NCI-H2081 (cell line): Measurements from ENCODE around the gene GYS1.

ENCODE experiments used
- DNase-seq, 2 experiments: peaks; one replicate each; lab custom pipeline; 2025; lab: John Stamatoyannopoulos, UW

GYS1 gene

DNA sequence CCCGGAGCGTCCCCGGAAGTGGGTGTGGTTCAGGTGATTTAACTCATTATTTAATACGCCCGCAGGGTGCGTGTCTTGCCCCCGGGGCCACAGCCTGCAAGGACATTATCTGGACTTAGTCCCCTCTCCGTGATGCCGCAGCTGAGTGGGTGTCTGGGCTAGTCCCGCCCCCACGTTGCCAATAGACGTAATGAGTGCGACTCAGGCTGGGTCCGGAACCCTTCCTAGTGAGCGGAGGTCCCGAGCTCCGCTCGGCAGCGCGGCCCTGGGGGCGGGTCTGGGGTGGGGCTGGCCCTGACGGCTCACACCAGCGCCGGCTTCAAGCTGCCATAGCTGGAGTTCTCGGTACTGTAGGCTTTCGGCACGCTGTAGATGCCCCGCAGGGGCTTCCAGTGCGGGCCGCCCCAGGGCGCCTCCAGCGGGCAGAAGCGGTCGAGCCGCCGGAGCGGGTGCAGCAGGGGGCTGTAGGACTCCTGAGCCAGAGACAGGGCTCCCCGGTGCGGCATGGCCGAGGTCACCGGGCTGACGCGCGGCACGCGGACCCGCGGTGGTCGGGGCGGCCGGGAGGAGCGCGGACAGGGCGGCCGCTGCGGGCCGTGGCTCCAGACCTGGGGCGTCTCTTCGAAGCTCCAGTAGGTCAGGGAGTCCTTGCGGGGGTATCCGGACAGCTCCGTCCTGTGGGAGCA lies 24.7 kb upstream of the GYS1 start:
- DNase-seq: peak; percentile 43 to 45

DNA sequence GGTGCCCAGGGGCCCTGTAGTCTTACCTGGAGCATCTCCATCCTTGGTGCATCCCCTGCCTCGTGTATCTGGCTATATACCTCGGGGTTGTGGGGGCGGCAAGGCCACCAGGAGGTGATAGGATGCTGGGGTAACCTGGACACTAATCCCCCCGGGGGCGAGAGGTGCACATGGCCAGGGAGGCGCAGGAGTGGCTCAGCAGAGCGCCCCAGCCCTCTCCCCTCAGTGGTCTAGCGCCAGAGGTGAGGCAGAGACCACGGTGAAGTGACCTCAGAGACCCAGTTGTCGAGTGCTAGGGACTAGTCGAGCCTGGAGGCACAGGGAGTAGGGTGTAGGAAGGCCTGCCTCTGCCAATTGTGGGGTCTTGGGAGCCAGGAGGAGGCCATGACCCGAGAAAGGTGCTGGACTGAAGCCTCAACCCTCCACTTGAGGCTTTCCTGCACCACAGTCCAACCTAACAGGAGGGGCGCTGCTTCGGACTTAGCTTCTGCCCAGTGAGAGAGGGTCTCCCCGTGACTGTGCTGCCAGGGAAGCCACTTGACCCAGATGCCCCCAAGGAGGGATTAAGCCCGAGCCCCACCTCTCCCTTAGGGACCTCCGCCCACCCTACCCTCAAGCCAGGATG lies 24.0 kb upstream of the GYS1 start, which contains the start of gene LHB:
Gene LHB, minus strand, starts transcription at position 51 of the 625 bp plus-strand sequence. Its CDS starts 10 bp downstream, at position 41.
- no peak for DNase-seq

DNA sequence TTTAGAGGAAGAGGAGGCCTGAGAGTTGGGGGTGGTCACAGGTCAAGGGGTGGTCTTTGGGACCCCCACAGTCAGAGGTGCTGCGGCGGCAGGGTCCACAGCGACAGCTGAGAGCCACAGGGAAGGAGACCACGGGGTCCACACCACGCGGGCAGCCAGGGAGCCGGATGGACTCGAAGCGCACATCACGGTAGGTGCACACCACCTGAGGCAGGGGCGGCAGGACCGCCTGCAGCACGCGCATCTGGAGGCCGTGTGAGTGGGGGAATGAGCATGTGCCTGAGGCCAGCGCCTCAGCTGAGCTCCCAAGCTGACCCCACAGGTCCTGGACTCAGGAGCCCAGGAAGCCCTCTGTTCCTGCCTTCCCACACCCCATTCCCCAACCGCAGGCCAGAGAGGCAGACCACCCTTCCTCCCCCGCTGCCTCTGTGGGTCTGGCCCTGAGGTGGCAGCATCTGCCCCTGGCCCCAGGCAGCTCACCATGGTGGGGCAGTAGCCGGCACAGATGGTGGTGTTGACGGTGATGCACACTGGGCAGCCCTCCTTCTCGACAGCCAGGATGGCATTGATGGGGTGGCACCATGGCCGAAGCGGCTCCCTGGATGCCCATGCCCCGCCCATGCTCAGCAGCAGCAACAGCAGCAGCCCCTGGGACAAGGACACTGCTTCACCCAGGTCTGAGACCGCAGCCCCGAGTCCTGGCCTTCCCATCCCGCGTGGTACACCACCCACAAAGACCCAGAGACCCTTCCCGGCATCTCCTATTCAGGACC lies 23.1 kb upstream of the GYS1 start:
- no peak for DNase-seq

DNA sequence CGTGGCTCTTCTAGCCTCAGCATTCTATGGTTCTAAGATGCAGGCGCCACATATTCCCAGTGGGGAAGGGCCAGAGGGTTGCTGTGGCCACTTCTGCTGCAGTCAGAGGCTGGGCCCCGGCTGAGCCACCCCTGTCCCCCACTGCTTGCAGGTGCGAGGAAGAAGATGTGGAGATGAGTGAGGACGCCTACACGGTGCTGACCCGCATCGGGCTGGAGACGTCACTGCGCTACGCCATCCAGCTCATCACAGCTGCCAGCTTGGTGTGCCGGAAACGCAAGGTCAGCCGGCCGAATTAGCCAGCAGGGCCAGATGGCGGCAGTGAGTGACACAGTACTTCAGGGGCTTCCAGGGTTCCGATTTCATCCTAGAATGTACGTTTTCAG lies 21.8 kb upstream of the GYS1 start:
- DNase-seq: no peak

DNA sequence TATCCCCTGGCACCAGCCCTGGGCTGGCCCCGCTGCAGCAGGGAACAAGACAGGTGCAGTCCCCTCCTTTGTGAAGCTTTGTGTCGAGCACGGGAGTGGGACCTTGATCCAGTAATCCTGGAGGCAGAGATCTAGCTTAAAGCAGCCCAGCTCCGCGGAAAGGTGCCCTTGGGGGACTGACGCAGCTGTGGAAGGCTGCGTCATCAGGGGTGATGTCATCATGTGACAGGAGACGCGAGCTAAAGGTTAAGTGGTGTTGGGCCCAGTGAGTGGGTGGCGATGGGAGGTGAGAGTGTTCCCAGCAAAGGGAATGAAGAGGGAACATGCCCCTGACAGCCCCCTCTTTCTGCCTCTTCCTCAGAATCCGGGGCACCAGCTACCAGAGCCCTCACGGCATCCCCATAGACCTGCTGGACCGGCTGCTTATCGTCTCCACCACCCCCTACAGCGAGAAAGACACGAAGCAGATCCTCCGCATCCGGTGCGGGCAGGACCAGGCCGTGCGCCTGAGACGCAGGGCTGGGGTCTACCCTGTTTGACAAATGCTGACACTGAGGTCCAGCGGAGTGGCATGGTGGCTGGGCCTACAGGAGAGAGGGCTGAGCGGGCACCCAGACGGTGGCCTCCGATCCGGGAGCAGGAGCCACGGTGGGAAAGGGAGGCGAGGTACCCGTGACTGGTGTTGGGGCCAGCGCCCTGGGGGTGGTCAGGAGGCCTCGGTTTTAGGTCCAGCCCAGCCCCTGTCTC lies 21.2 kb upstream of the GYS1 start:
- DNase-seq: no peak

DNA sequence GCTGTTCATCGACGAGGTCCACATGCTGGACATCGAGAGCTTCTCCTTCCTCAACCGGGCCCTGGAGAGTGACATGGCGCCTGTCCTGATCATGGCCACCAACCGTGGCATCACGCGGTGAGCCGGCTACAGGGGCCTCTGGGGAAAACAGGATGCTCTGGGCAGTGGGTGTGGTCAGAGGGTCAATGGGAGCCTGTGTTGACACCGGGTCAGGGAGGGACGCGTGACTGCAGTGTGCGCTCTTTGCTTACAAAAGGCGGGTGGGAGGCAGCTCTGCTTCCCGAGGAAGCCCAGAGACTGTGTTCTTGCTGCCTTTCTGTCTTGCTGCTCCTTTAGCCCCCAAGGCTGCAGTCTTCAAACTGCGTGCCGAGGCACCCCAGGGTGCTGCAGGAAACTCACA lies 18.1 kb upstream of the GYS1 start:
- no peak for DNase-seq

DNA sequence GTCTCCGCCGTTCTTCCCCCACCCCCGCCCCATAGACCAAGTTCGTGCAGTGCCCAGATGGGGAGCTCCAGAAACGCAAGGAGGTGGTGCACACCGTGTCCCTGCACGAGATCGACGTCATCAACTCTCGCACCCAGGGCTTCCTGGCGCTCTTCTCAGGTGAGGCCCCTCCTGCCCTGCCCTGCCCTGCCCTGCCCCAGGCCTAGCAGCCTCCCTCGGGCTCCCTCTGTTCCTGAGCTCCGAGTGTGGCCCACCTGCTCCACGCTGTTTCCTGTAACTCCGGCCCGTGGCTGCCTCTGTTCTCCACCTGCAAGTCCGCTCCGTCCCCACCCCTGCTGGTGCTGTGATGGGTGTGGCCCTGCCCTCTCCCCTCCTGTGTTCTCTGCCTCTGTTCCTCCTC lies 17.3 kb upstream of the GYS1 start:
- no peak for DNase-seq

DNA sequence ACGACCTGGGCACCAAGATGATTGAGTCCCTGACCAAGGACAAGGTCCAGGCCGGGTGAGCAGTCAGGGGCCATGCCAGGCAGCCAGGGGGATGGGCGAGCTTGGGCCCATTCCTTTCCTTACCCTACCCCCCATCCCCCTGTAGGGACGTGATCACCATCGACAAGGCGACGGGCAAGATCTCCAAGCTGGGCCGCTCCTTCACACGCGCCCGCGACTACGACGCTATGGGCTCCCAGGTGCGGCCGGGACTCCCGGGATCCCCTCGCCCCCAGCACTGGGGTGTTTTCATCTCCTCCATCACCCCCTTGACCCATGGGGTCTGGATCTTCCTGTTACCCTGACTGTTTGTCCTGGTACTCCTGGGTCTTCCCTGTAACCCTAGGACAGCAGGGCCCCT lies 16.7 kb upstream of the GYS1 start:
- no peak for DNase-seq

DNA sequence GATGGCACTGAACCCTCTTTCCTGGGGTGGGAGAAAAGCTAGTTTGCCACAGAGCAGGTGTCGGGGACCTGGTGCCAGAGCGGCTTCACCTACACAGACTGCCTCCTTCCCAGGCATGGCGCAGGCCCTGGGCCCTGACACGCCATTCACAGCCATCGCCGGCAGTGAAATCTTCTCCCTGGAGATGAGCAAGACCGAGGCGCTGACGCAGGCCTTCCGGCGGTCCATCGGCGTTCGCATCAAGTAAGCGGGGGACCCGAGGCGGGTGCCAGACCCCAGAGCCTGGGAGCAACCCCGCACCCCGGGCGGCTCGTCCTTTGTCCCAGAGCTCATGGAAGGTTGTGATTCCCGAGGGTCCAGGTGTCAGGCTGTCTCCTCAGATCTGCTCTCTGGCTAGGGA lies 13.8 kb upstream of the GYS1 start:
- DNase-seq: no peak

DNA sequence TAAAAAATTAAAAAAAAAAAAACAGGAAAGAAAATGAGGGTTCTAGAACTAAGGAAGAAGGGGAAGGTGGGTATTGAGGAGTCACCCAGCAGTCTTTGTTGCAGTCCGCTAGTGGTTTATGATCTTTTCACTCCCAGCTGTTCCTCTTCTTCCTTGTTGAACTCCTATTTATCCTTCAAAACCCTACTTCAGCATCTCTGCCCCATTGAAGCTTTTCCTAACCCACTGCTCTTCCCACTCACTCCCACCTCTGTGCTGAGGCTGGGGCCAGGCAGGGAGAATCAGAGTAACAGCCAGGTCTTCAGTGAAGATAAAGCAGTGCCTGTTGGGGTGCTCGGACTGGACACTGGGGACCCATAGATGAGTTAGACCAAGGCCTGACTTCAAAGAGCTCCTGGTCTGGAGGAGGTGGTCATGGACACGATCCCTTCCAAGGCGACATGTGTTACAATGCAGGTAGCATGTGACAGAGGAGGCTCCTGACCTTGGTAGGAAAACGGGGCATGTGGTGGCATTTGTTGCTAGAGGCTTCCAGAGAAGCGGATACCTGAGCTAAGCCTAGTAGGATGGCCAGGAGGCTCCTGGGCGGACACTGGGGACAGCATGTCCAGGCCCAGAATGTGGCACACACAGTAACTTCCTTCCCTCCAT lies 12.0 kb upstream of the GYS1 start:
- DNase-seq: no peak

DNA sequence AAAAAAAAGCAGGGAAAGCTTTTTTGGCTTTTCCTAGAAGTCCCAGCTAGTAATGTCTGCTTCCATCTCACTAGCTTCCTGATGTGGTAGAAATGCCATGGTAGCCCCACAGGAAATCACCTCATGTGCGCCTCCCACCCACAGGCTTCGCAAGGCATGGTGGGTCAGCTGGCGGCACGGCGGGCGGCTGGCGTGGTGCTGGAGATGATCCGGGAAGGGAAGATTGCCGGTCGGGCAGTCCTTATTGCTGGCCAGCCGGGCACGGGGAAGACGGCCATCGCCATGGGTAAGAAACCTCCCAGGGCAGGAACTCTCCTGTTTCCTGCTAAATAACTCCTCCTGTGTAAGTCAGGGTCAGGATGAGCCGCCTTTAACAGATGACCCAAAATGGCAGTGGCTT lies 11.0 kb upstream of the GYS1 start:
- no peak for DNase-seq

DNA sequence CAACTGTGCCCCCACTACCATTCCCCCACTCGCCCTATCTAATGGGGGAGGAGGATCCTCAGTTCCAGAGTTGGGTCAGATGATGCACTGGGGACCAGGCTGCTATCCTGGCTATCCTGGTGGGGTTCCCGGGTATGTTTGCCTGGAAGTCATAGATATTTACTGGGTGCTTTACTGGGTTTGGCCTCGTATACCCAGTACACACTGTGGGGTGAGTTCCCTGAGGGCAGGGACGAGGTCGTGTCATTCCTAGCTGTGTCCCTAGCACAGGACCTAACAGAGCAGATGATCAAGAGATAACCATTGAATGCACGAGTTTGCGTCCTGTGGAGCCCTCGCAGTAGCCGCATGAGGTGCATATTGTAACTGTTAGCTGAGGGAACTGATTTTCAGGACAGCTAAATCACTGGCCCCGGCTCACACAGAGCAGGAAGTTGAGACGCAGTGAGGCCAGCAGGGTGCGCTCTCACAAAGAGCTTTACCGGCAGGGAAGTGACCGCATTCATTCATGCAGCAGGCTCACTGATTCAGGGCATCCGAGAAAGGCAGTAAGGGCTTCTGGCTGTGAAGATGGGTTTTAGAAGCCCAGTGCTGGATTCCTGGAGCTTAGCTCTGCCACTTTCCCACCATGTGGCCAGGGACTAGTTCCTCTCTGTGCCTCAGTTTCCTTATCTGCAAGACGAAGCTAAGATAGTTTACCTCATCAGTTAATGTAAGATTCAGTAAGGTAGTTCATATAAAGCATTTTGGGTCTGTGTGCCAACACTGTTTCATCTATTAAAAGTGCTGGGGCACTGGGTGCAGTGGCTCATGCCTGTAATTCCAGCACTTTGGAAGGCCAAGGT lies 6.6 kb upstream of the GYS1 start:
- peak in 1 of 2 experiments; percentile 19 for DNase-seq

DNA sequence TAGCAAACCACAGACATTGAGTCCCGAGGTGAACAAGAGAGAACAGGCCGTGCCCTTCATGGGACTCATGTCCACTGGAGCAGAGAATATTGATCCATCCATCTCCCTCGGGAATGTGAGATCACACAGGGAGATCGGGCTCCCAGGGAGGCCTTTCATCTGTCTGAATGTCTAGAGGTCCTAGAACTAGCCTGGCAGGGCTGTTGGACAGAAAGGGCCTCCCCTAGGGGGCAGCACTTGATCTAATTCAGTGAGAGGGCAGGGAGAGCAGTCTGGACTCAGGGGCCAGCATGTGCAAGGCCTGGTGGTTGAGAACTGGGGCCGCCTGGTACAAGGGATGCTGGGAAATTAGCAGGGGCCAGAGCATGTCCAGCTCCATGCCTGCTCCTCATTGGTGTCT lies 4.9 kb upstream of the GYS1 start:
- peak in 1 of 2 experiments; percentile 23 for DNase-seq

DNA sequence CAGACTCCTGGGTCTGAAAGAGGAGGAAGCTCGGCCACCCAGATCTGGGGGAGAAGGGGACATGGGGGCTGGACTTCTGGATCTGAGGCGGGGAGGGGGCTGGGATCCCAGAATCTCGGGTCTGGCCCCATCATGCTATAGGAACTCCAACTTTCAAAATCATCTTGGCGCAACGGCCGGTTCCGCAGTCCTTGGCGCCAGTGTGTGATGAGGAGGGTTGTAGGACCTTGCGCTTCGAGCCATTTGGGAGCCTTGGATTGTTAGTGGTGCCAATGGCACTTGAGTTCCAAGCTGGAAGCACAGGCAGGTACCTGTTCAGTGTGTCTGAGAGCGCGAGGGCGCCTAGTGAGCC lies 902 bp upstream of the GYS1 start:
- DNase-seq: no peak

DNA sequence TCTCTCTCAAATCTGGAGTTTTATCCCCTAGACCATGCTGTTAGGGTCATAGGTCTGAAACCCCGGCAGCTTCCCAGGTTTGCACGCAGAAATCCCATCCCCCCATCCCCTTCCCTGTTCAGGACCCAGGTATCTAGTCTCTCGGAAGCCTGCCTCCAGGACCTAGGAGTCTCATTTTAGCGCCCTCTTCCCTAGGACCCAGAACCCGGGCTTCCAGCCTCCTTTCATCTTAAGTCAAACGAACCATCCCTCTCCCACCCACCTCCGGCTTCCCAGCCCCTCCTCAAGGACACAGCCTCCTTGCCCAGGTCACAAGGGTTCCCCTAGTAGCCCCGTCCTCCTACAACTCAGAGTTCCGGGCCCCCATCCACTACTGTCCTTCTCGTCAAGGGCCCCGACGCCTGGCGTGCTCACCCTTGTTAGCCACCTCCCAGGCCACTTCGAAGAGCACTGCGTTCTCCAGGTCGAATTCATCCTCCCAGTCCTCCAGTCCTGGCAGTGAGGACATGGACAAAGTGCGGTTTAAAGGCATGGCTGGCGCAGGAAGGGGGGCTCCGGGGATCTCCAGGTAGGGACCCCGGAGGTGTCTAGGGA lies 431 bp downstream of the GYS1 start:
- no peak for DNase-seq

DNA sequence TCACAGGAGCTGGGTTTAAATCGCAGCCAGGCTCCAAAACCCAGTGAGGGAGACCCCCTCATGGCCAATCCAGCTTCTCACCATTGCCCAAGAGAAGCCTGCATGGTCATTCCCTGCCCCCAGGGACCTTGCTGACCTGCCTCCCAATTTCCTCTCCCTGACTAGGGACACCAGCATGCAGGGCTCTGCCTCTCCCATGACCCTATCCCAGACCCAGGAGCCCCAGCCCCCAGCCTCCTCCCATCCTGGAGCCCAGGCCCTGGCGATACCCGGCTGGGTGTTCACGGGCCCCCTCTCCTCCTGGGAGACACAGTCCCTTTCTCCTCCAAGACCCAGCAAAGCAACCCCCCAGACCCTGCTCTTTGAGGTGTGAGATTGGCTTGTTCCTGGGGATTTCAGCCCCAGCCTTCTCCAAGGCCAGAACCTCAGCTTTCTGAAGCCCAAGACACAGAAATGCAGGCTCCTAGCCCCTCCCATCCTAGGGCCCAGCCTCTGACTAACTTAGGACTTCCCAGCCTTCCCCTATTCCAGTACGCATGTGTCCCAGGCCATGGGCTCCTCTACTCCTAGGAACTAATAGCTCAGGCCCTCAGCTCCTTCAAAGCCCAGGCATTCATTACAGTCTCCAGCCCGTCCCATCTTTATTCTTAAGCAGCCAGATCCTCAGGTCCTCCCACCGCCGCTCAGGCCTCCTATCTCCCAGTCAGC lies 1.1 kb downstream of the GYS1 start:
- no peak for DNase-seq

DNA sequence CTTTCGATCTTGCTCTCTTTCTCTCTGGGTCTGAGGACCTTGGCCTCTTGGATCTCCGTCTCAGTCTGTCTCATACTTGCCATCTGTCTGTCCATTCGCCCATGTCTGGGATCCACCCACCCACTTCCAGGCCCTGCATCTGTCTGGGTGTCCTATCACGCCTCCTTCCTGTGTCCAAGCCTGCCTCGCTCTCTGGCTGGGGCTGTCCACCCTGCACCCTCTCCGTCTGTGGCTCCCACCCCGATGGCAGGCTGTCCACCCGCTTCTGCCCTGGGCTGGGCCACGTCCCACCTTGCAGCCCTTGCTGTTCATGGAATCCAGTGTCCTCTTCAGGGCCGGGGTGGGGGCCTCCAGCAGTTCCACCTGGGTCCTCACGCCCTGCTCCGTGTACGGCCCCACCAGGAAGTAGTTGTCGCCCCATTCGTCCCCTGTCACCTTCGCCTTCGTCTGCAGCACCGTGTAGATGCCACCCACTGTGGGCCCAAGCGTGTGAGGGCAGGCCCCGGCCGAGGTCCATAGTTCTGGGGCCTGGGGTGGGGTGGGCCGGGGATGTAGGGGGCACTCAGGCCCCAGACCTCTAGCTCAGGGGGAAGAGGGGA lies 2.0 kb downstream of the GYS1 start:
- DNase-seq: no peak

DNA sequence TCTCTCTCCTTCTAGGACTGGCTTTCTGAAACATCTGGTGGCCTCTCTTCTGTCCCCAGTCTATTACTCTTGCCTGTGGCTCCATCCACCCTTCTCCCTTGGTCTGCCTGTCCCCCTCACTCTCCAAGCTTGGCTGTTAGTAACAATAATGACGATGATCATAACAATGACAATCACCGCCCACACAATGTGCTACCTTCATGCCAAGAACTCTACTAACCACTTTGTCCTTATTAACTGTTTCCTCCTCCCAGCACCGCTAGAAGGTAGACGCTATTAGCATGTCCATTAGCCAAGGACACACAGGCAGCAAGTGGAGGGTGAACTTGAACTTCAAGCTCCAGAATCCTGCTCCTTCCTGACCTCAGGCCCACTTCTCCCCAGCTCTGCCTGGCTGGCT lies 2.7 kb downstream of the GYS1 start:
- no peak for DNase-seq

DNA sequence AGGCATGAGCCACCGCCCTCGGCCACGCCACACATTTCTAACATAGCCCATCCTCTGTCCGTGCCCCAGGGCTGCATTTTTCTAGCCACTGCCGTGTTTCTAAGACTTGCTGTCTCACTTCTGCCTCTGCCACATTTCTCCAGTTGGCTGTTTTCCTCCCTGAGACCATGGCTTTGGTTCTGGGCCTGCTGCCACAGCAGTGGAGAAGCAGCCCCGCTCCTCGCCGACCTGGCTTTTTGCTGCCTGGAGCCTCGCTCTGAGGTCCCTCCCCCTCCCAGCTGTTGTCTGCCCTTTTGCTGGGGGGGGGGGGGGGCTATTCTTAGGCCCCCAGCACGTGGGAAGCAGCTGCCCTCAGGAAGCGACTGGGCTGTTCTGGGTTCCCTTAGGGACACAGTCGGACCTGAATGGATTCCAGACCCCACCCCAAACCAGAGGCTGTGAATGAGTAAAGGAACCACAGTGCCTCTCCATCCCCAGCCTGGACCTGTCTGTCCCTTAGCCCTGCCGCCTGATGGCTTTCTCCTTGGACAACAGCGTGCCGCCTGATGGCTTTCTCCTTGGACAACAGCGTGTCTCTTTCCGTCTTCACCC lies 3.3 kb downstream of the GYS1 start:
- no peak for DNase-seq
